Inferior parietal cortex (tissue), 1 donor: ENCODE measurements around the gene DDC.
"Not testable (repeated sequence)": the region's sequence is repeated elsewhere in the genome, so short reads cannot be mapped to it uniquely, and the experiment has no call there.

Experiments used
- DNase-seq: peaks from one replicate; pipeline ENCODE4 v3.0.0-alpha.2; 2016; ENCODE audit errors: extremely low spot score

The DDC gene

GRCh38 chr7:50555594-50556140 lies 9.5 kb downstream of the DDC start:
- no peak for DNase-seq

- no peak for DNase-seq
These were observed 10.5 kb downstream of the DDC start for GRCh38 chr7:50554431-50555322.

GRCh38 chr7:50553973-50554372 lies 11.2 kb downstream of the DDC start:
- no peak for DNase-seq

- DNase-seq = no peak
These were observed 12.3 kb downstream of the DDC start for GRCh38 chr7:50552921-50553320.

GRCh38 chr7:50552139-50552538 lies 13.1 kb downstream of the DDC start:
- no peak for DNase-seq

- not testable (repeated sequence) for DNase-seq
These were observed 19.6 kb downstream of the DDC start for GRCh38 chr7:50545613-50546012.

GRCh38 chr7:50544992-50545391 lies 20.2 kb downstream of the DDC start:
- DNase-seq = no peak

- DNase-seq = no peak
These were observed 21.3 kb downstream of the DDC start for GRCh38 chr7:50543776-50544442.

- no peak for DNase-seq
These were observed 23.1 kb downstream of the DDC start for GRCh38 chr7:50542132-50542531.

- DNase-seq = no peak
These were observed 24.2 kb downstream of the DDC start for GRCh38 chr7:50540785-50541579.

GRCh38 chr7:50539725-50540124 lies 25.5 kb downstream of the DDC start:
- DNase-seq = no peak

GRCh38 chr7:50538478-50538877 lies 26.7 kb downstream of the DDC start:
- no peak for DNase-seq

- DNase-seq = no peak
These were observed 27.8 kb downstream of the DDC start for GRCh38 chr7:50537417-50537816.

- not testable (repeated sequence) for DNase-seq
These were observed 29.9 kb downstream of the DDC start for GRCh38 chr7:50535291-50535711.

- peak; percentile 66 for DNase-seq
These were observed 30.4 kb downstream of the DDC start for GRCh38 chr7:50534690-50535290.

GRCh38 chr7:50533866-50534265 lies 31.3 kb downstream of the DDC start:
- no peak for DNase-seq

GRCh38 chr7:50531928-50532327 lies 33.3 kb downstream of the DDC start:
- DNase-seq = peak; percentile 9

- DNase-seq = no peak
These were observed 33.7 kb downstream of the DDC start for GRCh38 chr7:50531401-50531911.

GRCh38 chr7:50530766-50531165 lies 34.4 kb downstream of the DDC start:
- no peak for DNase-seq

- DNase-seq = no peak
These were observed 35.9 kb downstream of the DDC start for GRCh38 chr7:50529093-50529862.
